CD14-positive monocyte (primary cell): ENCODE results near the gene BAG5. TPM values are rescaled to one million over a fixed set of nuclear protein-coding genes. Genes with fewer than 3 reads are reported as not detected.

Source experiments
- DNase-seq, 3 donors: peaks; one replicate each; pipeline ENCODE4 v3.0.0-alpha.2; 2011 to 2022
- H2AFZ ChIP-seq: 2 replicates; pipeline ENCODE4 v1.6.0; 2012; ENCODE audit warnings: mild to moderate bottlenecking, low read depth, low read length, inconsistent platforms; ENCODE audit not compliant: insufficient read depth, poor library complexity, severe bottlenecking
- H3K27ac ChIP-seq, 2 donors: 1 replicate in 1 of 2; 2 replicates in 1 of 2; pipeline ENCODE4 v1.5.1; 2012 to 2013; ENCODE audit warnings: low read length in 2 of 2, control low read depth in 1 of 2, inconsistent platforms in 1 of 2, low read depth in 1 of 2, mild to moderate bottlenecking in 1 of 2
- H3K27me3 ChIP-seq, 2 donors: one replicate each; pipeline versions ENCODE4 v1.6.0 to v1.6.1; 2011 to 2013; ENCODE audit warnings: low read length in 2 of 2; ENCODE audit not compliant: control insufficient read depth in 2 of 2, insufficient read depth in 2 of 2
- H3K36me3 ChIP-seq, 2 donors: replicated peaks in 1 of 2; 1 replicate in 1 of 2; 2 replicates in 1 of 2; pipeline versions ENCODE4 v1.5.1 to v1.6.1; 2012 to 2013; ENCODE audit warnings: low read length in 2 of 2, control low read depth in 1 of 2, inconsistent platforms in 1 of 2, mild to moderate bottlenecking in 1 of 2; ENCODE audit not compliant: insufficient read depth in 2 of 2, control insufficient read depth in 1 of 2
- H3K4me1 ChIP-seq, 2 donors: 1 replicate in 1 of 2; 2 replicates in 1 of 2; pipeline versions ENCODE4 v1.5.1 to v1.6.1; 2012 to 2013; ENCODE audit warnings: low read length in 2 of 2, control low read depth in 1 of 2, inconsistent platforms in 1 of 2, mild to moderate bottlenecking in 1 of 2, moderate library complexity in 1 of 2; ENCODE audit not compliant: insufficient read depth in 2 of 2, control insufficient read depth in 1 of 2
- H3K4me2 ChIP-seq: replicated peaks from 2 replicates; pipeline ENCODE3; 2012; ENCODE audit warnings: low read length, moderate library complexity, mild to moderate bottlenecking; ENCODE audit not compliant: poor library complexity, severe bottlenecking; ENCODE audit errors: extremely low read depth
- H3K4me3 ChIP-seq, 3 experiments: fragments of 200-600 bp in 1 of 3; sonication (generic) in 1 of 3; replicated peaks in 1 of 3; 1 replicate in 2 of 3; 2 replicates in 1 of 3; pipeline ENCODE4 v1.5.1; 2011 to 2013; ENCODE audit warnings: low read length in 3 of 3, mild to moderate bottlenecking in 3 of 3, control low read depth in 2 of 3, low read depth in 2 of 3, inconsistent platforms in 1 of 3, moderate library complexity in 1 of 3
- H3K79me2 ChIP-seq: 2 replicates; pipeline ENCODE4 v1.6.0; 2012; ENCODE audit warnings: mild to moderate bottlenecking, control low read depth, inconsistent platforms, low read length, moderate library complexity; ENCODE audit not compliant: insufficient read depth
- H3K9ac ChIP-seq: 2 replicates; pipeline ENCODE4 v1.6.0; 2017; ENCODE audit warnings: low read length, mild to moderate bottlenecking; ENCODE audit not compliant: insufficient read depth, poor library complexity, severe bottlenecking
- H3K9me3 ChIP-seq, 2 donors: replicated peaks in 1 of 2; 1 replicate in 1 of 2; 2 replicates in 1 of 2; pipeline versions ENCODE4 v1.5.1 to v1.6.1; 2012 to 2013; ENCODE audit warnings: low read length in 2 of 2, control low read depth in 1 of 2; ENCODE audit not compliant: control insufficient read depth in 1 of 2, insufficient read depth in 1 of 2
- H4K20me1 ChIP-seq: 2 replicates; pipeline ENCODE4 v1.6.0; 2012; ENCODE audit warnings: mild to moderate bottlenecking, low read length, control low read depth, moderate library complexity; ENCODE audit not compliant: insufficient read depth
- H3K27ac Mint-ChIP-seq, 7 donors: one replicate each; pipeline ENCODE4 v1.8.0; 2020; ENCODE audit warnings: mild to moderate bottlenecking in 7 of 7, mixed read lengths in 7 of 7, moderate library complexity in 6 of 7, inconsistent platforms in 2 of 7
- H3K27me3 Mint-ChIP-seq, 3 donors: one replicate each; pipeline ENCODE4 v1.8.0; 2021 to 2022; ENCODE audit warnings: low read depth in 3 of 3, mild to moderate bottlenecking in 3 of 3, mixed read lengths in 3 of 3, moderate library complexity in 3 of 3, inconsistent platforms in 1 of 3
- H3K36me3 Mint-ChIP-seq, 2 donors: one replicate each; pipeline ENCODE4 v1.8.0; 2020; ENCODE audit warnings: mixed read lengths in 2 of 2, inconsistent platforms in 1 of 2, mild to moderate bottlenecking in 1 of 2
- H3K4me1 Mint-ChIP-seq: one replicate; pipeline ENCODE4 v1.8.0; 2020; ENCODE audit warnings: mild to moderate bottlenecking, mixed read lengths
- H3K4me3 Mint-ChIP-seq, 2 donors: one replicate each; pipeline ENCODE4 v1.8.0; 2020; ENCODE audit warnings: mild to moderate bottlenecking in 2 of 2, mixed read lengths in 2 of 2, moderate library complexity in 1 of 2
- H3K9me3 Mint-ChIP-seq, 7 donors: one replicate each; pipeline ENCODE4 v1.8.0; 2020 to 2022; ENCODE audit warnings: mixed read lengths in 7 of 7, mild to moderate bottlenecking in 6 of 7, moderate library complexity in 6 of 7, inconsistent platforms in 2 of 7
- CTCF ChIP-seq: fragments of 200-600 bp; IDR thresholded peaks from one replicate; pipeline ENCODE4 v1.8.0; 2022; ENCODE audit warnings: antibody characterized with exemption, mild to moderate bottlenecking
- WGBS: methylation state at CpG from one replicate; pipeline ENCODE4 v1.1.5; 2013; ENCODE audit warnings: missing lambda C conversion rate; ENCODE audit not compliant: insufficient coverage; 5-methylcytosine and 5-hydroxymethylcytosine counted together
- intact Hi-C, 2 donors: fragments of 100-400 bp; cut with micrococcal nuclease; formaldehyde crosslinking; loops; one replicate each; pipeline versions ENCODE4 v1.15.0 to v1.15.1; 2023
- polyA plus RNA-seq, 3 donors: library from polyadenylated mRNA; depleted of rRNA in 1 of 3; unstranded in 2 of 3; stranded (reverse) in 1 of 3; fragments of 300-500 nt in 2 of 3; fragments of >200 nt in 1 of 3; fragmentation: Illumina TruSeq in 2 of 3; gene quantifications; 1 replicate in 2 of 3; 2 replicates in 1 of 3; pipeline ENCODE4 v1.2.3, GENCODE V29; 2012 to 2021

BAG5 gene
- polyA plus RNA-seq, 3 donors: 4.7 to 33.1 (median 30.1) TPM

- Mint-ChIP-seq H3K4me3 (peak overlapping the region; percentile 91 to 94), H3K27me3 (no peaks in the 10 kb centered on the region), H3K27ac (peak overlapping the region; percentile 81 to 91 (median 83)), H3K9me3 (no peaks in the 10 kb centered on the region), H3K4me1 (peaks cover 37% of the 10 kb centered on the region), H3K36me3 (peaks cover 33 to 36% of the 10 kb centered on the region in 2 donors)
- H3K27me3 ChIP-seq: no peaks in the 10 kb centered on the region
- peaks cover 19 to 41% of the 10 kb centered on the region in 2 donors for H3K36me3 ChIP-seq
- TF ChIP-seq CTCF: no peak
- peaks cover 24 to 31% of the 10 kb centered on the region in 2 donors for H3K4me1 ChIP-seq
- DNase-seq: peak in 1 of 3 donors; percentile 7
- intact Hi-C loops: loop anchor here (2.0 to 5.0 kb wide), 3 partner anchors 40 to 67 kb away; partner anchors contain the start of genes KLC1 (in 2 of the 2) and CKB (in 1 of the 2)
- H3K9me3 ChIP-seq: no peaks in the 10 kb centered on the region
- H3K9ac ChIP-seq: peak overlapping the region; percentile 94
- peak overlapping the region; percentile 76 to 98 (median 89) for H3K4me3 ChIP-seq
- H3K27ac ChIP-seq: peak overlapping the region; percentile 68 to 88
- 0% methylated on average over 25 of the region's 25 CpGs for WGBS
- H3K79me2 ChIP-seq: peaks cover 98% of the 10 kb centered on the region
- peak overlapping the region; percentile 82 for H3K4me2 ChIP-seq
- peak overlapping the region; percentile 94 for H2AFZ ChIP-seq
- H4K20me1 ChIP-seq: peaks cover 64% of the 10 kb centered on the region
Observed at GRCh38 chr14:103562179-103562428, 353 bp downstream of the BAG5 start.

GRCh38 chr14:103561381-103562178 is 877 bp downstream of the BAG5 start:
- H3K36me3 Mint-ChIP-seq: peaks cover 34 to 36% of the 10 kb centered on the region in 2 donors
- WGBS: under 1% methylated on average over 28 of the region's 36 CpGs
- Histone ChIP-seq H3K27ac (peak overlapping the region; percentile 68 to 88), H3K4me3 (peak overlapping the region; percentile 76 to 98 (median 89)), H4K20me1 (peaks cover 65% of the 10 kb centered on the region), H3K9me3 (no peaks in the 10 kb centered on the region), H3K27me3 (no peaks in the 10 kb centered on the region), H3K4me2 (peak overlapping the region; percentile 82), H3K4me1 (peaks cover 24 to 31% of the 10 kb centered on the region in 2 donors), H3K79me2 (peaks cover 98% of the 10 kb centered on the region), H3K9ac (peak overlapping the region; percentile 94), H3K36me3 (peaks cover 19 to 41% of the 10 kb centered on the region in 2 donors), H2AFZ (peak overlapping the region; percentile 94)
- no peaks in the 10 kb centered on the region for H3K27me3 Mint-ChIP-seq
- H3K9me3 Mint-ChIP-seq: no peaks in the 10 kb centered on the region
- peaks cover 38% of the 10 kb centered on the region for H3K4me1 Mint-ChIP-seq
- intact Hi-C loops: loop anchor here (2.0 to 5.0 kb wide), 3 partner anchors 39 to 67 kb away; partner anchors contain the start of genes KLC1 (in 2 of the 2) and CKB (in 1 of the 2)
- peak in 2 of 3 donors; percentile 14 to 21 for DNase-seq
- TF ChIP-seq CTCF: no peak
- H3K4me3 Mint-ChIP-seq: peak overlapping the region; percentile 91 to 94
- H3K27ac Mint-ChIP-seq: peak overlapping the region; percentile 81 to 91 (median 83)
